HUES64 (cell line): ENCODE measurements around the gene ADAMTS1.

Experiments
- H3K27ac ChIP-seq: 2 replicates; pipeline ENCODE4 v1.7.0; 2013; ENCODE audit warnings: low read depth, low read length, inconsistent platforms
- H3K27me3 ChIP-seq: 2 replicates; pipeline ENCODE4 v1.6.1; 2013; ENCODE audit warnings: mild to moderate bottlenecking, low read length; ENCODE audit not compliant: insufficient read depth
- H3K36me3 ChIP-seq: 2 replicates; pipeline ENCODE4 v1.6.1; 2013; ENCODE audit warnings: mild to moderate bottlenecking, low read length; ENCODE audit not compliant: insufficient read depth
- H3K4me1 ChIP-seq: 2 replicates; pipeline ENCODE4 v1.6.1; 2013; ENCODE audit warnings: mild to moderate bottlenecking, low read length, moderate library complexity; ENCODE audit not compliant: insufficient read depth
- H3K4me3 ChIP-seq: 2 replicates; pipeline ENCODE4 v1.5.1; 2013; ENCODE audit warnings: mild to moderate bottlenecking, low read length, moderate library complexity
- H3K9ac ChIP-seq: 2 replicates; pipeline ENCODE4 v1.6.1; 2013; ENCODE audit warnings: mild to moderate bottlenecking, low read depth, low read length
- H3K9me3 ChIP-seq: 2 replicates; pipeline ENCODE4 v1.6.1; 2013; ENCODE audit warnings: low read depth, low read length; ENCODE audit not compliant: insufficient read depth
- WGBS: fragments of 150-250, 120-280 bp; methylation state at CpG from one replicate; pipeline ENCODE4 v1.1.7; 2013; ENCODE audit warnings: missing lambda C conversion rate; 5-methylcytosine and 5-hydroxymethylcytosine counted together

ADAMTS1 gene

DNA sequence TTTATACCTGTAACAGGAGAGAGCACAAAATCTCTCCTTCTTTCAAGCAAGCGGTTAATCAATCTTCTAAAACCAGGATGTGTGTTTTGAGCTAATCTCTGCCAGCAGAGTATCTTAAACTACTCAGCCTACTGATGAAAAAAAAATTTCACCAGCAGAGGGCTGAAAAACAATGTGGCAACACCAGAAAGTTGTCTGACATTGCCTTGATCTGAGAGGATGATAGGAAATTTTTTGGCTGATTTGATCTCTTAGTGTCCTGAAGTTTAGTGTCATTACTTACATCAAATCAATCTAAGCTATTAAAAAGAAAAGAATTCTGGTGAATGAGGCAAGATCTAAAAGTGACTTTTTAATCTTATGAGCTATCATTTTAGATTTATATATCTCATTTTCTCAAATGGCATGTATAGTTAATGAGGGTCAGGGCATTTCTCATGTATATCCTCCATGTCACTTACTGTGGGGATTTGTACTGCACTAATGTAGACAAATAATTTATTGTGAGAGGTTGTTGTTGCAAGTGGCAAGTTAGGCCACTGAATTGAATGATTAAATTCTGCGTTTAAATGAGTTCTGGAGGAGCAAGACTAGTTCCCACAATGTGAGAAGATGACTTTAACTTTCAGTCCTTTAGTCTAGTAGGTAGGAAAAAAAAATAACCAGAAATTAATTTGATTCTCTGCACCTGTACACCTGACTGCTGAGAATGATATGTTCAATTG is 10.9 kb downstream of the ADAMTS1 start:
- no peaks in the 10 kb centered on the region for H3K4me1 ChIP-seq
- peaks cover 37% of the 10 kb centered on the region for H3K36me3 ChIP-seq
- H3K9me3 ChIP-seq = no peaks in the 10 kb centered on the region
- no peak overlapping the region for H3K4me3 ChIP-seq
- H3K27me3 ChIP-seq = no peaks in the 10 kb centered on the region
- H3K27ac ChIP-seq = no peak overlapping the region
- 97% methylated on average over 2 of the region's 2 CpGs for WGBS
- H3K9ac ChIP-seq = no peak overlapping the region

DNA sequence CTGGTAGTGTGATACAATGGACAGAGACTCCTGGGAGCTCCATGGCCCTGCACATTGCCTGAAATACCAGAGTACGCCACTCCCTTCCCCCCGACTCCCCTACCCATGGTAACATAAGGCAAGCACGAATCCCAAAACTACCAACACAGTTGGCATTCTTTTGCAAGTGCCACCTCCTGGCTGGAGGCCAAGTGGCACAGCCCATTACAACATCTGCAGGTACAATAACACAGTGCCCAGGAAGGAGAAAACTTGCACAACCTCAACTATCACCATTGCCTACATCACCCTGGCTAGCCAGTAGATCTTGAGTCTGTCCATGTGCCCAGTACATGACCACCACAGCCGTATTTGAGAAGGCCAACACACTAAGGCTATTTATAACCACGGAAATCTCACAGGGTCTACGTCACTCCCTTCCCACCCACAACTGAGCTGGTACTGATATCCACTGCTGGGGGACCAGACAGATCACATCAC is 11.7 kb downstream of the ADAMTS1 start:
- 97% methylated on average over 6 of the region's 6 CpGs for WGBS
- no peaks in the 10 kb centered on the region for H3K27me3 ChIP-seq
- H3K4me3 ChIP-seq = no peak overlapping the region
- peaks cover 29% of the 10 kb centered on the region for H3K36me3 ChIP-seq
- H3K9me3 ChIP-seq = no peaks in the 10 kb centered on the region
- no peak overlapping the region for H3K9ac ChIP-seq
- no peaks in the 10 kb centered on the region for H3K4me1 ChIP-seq
- no peak overlapping the region for H3K27ac ChIP-seq

DNA sequence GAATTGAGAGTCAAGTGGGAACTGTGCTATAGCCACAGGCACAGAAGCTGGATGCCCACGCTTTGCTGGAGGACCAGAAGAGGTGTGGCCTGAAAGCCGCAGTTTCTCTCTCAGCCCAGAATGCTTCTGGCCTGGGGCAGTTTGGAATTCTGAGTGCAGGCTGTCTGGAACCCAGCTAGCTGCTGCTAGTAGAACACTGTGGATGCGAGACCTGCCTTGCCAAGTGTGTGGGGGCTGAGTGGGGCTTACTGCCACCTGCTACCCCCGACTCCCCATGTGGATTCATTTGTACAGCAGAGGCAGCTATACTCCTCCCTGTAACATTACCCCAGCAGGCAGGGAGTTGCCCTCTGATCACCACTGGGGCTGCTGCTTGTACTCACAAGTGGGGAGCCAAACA is 12.2 kb downstream of the ADAMTS1 start:
- Histone ChIP-seq H3K4me3 (no peak overlapping the region), H3K9ac (no peak overlapping the region), H3K9me3 (no peaks in the 10 kb centered on the region), H3K4me1 (no peaks in the 10 kb centered on the region), H3K27me3 (no peaks in the 10 kb centered on the region), H3K27ac (no peak overlapping the region), H3K36me3 (peaks cover 24% of the 10 kb centered on the region)
- 91% methylated on average over 4 of the region's 4 CpGs for WGBS

DNA sequence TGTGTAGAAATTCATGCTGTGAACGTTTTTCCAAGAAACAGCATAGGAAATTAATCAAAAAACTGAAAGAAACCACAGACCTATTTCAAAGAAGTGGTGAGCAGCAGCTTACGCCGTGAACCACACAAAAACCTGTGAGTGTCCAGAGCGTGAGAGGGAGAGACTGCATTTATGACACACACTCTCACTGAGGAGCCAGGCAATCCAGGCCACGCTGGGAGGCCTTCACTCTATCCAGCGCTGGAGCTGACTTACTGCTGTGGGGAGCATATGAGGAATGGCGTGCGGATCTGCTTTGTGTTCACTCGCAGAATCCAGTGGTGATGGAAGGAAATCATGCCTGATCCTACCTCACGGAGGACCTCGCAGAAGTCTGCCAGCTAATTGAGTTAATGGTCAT is 12.7 kb downstream of the ADAMTS1 start:
- H3K36me3 ChIP-seq = peaks cover 19% of the 10 kb centered on the region
- no peaks in the 10 kb centered on the region for H3K27me3 ChIP-seq
- no peaks in the 10 kb centered on the region for H3K4me1 ChIP-seq
- no peaks in the 10 kb centered on the region for H3K9me3 ChIP-seq
- 93% methylated on average over 11 of the region's 11 CpGs for WGBS
- H3K27ac ChIP-seq = no peak overlapping the region
- H3K9ac ChIP-seq = no peak overlapping the region
- no peak overlapping the region for H3K4me3 ChIP-seq

DNA sequence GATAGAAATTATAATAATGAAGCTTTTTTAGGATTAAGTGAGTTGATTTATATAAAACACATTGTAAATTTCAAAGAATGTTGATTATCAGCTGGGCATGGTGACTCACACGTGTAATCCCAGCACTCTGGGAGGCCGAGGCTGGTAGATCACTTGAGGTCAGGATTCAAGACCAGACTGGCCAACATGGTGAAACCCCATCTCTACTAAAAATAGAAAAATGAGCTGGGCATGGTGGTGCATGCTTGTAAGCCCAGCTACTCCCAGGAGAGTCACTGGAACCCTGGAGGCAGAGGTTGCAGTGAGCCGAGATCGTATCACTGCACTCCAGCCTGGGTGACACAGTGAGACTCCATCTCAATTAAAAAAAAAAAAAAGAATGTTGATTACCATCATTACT is 18.4 kb downstream of the ADAMTS1 start:
- Histone ChIP-seq H3K27ac (no peak overlapping the region), H3K36me3 (no peaks in the 10 kb centered on the region), H3K9me3 (0 out of 2 replicates have a peak, but pooled peaks cover 6% of the 10 kb centered on the region), H3K27me3 (no peaks in the 10 kb centered on the region), H3K9ac (no peak overlapping the region), H3K4me3 (no peak overlapping the region), H3K4me1 (no peaks in the 10 kb centered on the region)
- WGBS = 93% methylated on average over 4 of the region's 4 CpGs

DNA sequence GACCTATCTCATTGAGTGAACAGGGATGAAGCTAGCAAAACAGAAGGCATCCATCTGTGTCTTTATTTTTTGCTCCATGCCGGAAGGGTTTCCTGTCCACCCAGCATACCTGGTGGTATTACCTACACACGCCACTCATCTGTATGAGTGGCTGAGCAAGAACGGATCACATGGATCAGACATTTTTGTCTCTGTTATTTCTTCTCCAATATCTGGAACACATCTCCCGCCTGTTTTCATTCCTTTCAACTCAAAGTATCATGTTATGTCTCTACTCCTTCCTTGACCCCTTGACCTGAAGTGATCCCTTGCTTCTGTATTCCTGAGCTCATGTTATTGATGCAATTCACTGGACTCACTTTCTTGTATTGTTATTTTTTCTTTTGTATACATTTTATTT is 24.7 kb downstream of the ADAMTS1 start:
- no peaks in the 10 kb centered on the region for H3K36me3 ChIP-seq
- no peak overlapping the region for H3K9ac ChIP-seq
- 0 out of 2 replicates have a peak, but pooled peaks cover under 1% of the 10 kb centered on the region for H3K9me3 ChIP-seq
- no peaks in the 10 kb centered on the region for H3K27me3 ChIP-seq
- WGBS = 60% methylated on average over 4 of the region's 4 CpGs
- no peak overlapping the region for H3K4me3 ChIP-seq
- peaks cover 17% of the 10 kb centered on the region for H3K4me1 ChIP-seq
- no peak overlapping the region for H3K27ac ChIP-seq

DNA sequence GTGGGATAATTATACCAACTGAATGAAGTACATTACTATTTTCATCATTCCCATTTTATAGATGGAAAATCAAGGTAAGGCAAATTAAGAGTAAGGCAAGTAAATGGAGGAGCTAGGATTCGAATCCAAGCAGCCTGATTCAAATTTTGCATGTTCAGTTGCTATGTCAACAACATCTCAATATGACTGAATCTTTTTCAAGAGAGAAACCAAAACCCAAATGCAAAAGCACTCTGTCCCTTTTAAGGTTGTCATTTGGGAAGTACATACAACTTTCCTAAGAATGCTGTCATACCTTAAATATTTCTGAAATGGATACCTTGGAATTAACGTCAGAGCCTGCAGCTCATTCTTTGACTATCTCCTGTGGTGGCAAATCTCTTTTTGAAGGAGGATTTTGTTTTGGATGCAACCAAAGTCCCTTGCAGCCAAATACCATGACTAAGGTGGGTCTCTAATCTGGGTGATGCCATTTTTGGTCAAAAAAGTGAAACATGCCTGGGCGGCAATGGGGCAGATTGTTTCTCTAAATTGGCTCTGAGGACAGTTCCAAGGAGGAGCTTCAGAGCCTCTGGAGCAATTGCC is 25.4 kb downstream of the ADAMTS1 start:
- Histone ChIP-seq H3K9ac (no peak overlapping the region), H3K9me3 (no peaks in the 10 kb centered on the region), H3K36me3 (no peaks in the 10 kb centered on the region), H3K27me3 (no peaks in the 10 kb centered on the region), H3K4me3 (no peak overlapping the region), H3K4me1 (peaks cover 17% of the 10 kb centered on the region), H3K27ac (no peak overlapping the region)
- 80% methylated on average over 3 of the region's 3 CpGs for WGBS

DNA sequence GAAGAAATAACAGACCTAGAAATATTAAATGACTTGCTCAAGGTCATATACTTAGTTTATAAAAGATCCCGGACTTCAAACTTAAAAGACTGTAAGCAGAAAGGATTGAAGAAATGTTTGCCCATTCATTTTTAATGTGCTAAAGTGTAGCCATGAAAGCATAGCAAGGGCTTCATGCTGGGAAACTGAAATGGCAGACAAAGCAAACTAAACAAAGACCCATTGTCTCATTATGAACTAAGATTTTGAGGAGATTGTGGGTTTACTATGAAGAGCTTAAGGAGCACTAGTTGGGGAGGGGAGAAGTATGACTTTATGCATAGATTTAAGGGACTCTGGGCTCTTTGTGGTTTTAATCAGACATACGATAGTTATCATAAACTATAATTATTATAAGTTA is 26.3 kb downstream of the ADAMTS1 start:
- Histone ChIP-seq H3K27ac (no peak overlapping the region), H3K9ac (no peak overlapping the region), H3K36me3 (no peaks in the 10 kb centered on the region), H3K27me3 (no peaks in the 10 kb centered on the region), H3K4me1 (peaks cover 17% of the 10 kb centered on the region), H3K4me3 (no peak overlapping the region), H3K9me3 (no peaks in the 10 kb centered on the region)
- 60% methylated on average over 1 of the region's 2 CpGs for WGBS

DNA sequence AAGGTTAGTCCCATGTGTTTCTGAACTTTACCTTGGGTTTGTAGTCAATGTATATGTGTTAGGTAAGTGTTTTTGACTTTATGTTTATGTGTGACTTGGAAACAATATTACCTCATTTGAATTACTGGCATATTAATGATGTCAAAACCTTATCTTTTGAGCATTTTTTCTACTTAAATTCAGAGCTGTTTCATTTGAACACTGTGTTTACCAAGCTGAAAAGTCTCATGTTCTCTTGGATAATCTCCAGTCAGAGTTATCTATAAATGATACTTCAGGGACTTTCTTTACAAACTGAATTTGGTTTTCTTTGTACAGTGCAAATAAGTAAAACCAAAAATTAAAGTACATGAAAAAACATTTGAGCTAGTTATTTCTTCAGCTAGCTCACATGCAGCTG is 30.0 kb downstream of the ADAMTS1 start:
- Histone ChIP-seq H3K9ac (no peak overlapping the region), H3K4me1 (peaks cover 17% of the 10 kb centered on the region), H3K9me3 (no peaks in the 10 kb centered on the region), H3K27me3 (no peaks in the 10 kb centered on the region), H3K36me3 (no peaks in the 10 kb centered on the region), H3K27ac (no peak overlapping the region), H3K4me3 (no peak overlapping the region)

DNA sequence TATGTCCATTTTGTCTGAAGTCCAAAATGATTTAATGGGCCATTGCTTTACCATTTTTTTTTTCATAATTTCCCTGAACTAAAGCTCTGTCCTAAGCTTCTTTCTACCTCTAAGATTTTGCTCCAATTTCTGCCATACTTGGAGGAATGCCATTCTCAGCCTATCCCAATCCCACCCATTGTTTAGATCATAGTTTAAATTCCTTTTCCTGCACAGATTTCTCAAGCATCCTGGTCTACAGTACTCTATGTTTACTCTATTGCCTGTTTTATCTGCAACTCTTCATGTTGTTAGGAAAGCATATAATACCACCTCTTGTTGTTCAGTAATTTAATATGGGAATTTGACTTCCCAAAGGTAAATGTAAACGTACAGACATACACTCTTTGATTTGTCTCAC is 30.8 kb downstream of the ADAMTS1 start:
- Histone ChIP-seq H3K27me3 (no peaks in the 10 kb centered on the region), H3K27ac (no peak overlapping the region), H3K36me3 (no peaks in the 10 kb centered on the region), H3K9me3 (no peaks in the 10 kb centered on the region), H3K4me3 (no peak overlapping the region), H3K4me1 (peaks cover 13% of the 10 kb centered on the region), H3K9ac (no peak overlapping the region)
- no CpG with 5 or more reads among the region's 1 CpG for WGBS

DNA sequence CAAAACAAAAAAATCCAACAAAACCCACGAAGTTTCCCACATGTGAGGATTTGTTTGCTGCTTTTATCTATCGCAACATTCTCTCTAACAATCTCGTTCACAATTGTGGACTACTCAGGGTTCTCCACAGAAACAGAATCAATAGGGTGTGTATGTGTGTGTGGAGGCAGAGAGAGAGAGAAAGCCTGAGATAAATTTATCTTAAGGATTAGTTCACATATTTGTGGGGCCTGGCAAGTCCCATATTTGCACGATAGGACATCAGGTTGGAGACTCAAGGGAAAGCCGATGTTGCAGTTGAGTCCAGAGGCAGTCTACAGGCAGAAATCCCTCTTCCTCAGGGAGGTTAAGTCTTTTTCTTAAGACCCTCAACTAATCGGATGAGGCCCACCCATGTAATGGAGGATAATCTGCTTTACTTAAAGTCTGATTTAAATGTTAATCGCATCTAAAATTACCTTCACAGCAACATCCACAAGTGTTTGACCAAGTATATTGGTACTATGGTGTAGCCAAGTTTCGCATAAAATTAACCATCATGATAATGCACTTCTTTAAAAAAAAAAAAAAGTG is 31.7 kb downstream of the ADAMTS1 start:
- no peak overlapping the region for H3K4me3 ChIP-seq
- 98% methylated on average over 5 of the region's 8 CpGs for WGBS
- H3K36me3 ChIP-seq = no peaks in the 10 kb centered on the region
- no peak overlapping the region for H3K27ac ChIP-seq
- no peaks in the 10 kb centered on the region for H3K27me3 ChIP-seq
- H3K9me3 ChIP-seq = no peaks in the 10 kb centered on the region
- no peak overlapping the region for H3K9ac ChIP-seq
- H3K4me1 ChIP-seq = peaks cover 4% of the 10 kb centered on the region
